SK-N-SH (cell line): ENCODE measurements around the gene TMEM87B. TPM values are rescaled to one million over a fixed set of nuclear protein-coding genes. Genes with fewer than 3 reads are reported as not detected.
"Not testable (repeated sequence)": the region's sequence is repeated elsewhere in the genome, so short reads cannot be mapped to it uniquely, and the experiment has no call there.

Experiments used
- CTCF ChIA-PET: fragments of 300-600, 350-600 bp; formaldehyde crosslinking; extraction: SDS; loops from one replicate; lab custom pipeline; 2021; lab: Yijun Ruan, JAX
- POLR2A ChIA-PET: fragments of 350-600 bp; sonication (Branson Sonifier 250); formaldehyde crosslinking; extraction: SDS; loops from one replicate; lab custom pipeline; 2020; ENCODE audit warnings: antibody characterized with exemption, inconsistent platforms; lab: Yijun Ruan, JAX
- DNase-seq: peaks from one replicate; pipeline ENCODE4 v3.0.0; 2012
- H2AFZ ChIP-seq: fragments of 200-600 bp; sonication (generic); 2 replicates; pipeline ENCODE4 v1.8.1; 2016; ENCODE audit warnings: antibody characterized with exemption, mild to moderate bottlenecking, low read depth
- H3F3A ChIP-seq: fragments of 200-600 bp; sonication (generic); replicated peaks from 2 replicates; pipeline ENCODE3; 2016; ENCODE audit warnings: antibody characterized with exemption, mild to moderate bottlenecking; ENCODE audit not compliant: insufficient read depth
- H3K27ac ChIP-seq, 2 experiments: fragments of 200-500 bp in 1 of 2; fragments of 200-600 bp in 1 of 2; sonication (Bioruptor generic) in 1 of 2; sonication (generic), shearing (Covaris generic) in 1 of 2; 2 replicates each; pipeline versions ENCODE4 v1.5.1 to v1.6.1; 2014 to 2016; ENCODE audit warnings: low read depth in 2 of 2, inconsistent platforms in 1 of 2, low read length in 1 of 2, mild to moderate bottlenecking in 1 of 2, mixed read lengths in 1 of 2
- H3K27me3 ChIP-seq: fragments of 200-600 bp; sonication (generic), shearing (Covaris generic); 2 replicates; pipeline ENCODE4 v1.6.1; 2016; ENCODE audit warnings: mixed run types; ENCODE audit not compliant: insufficient read depth
- H3K36me3 ChIP-seq, 2 experiments: fragments of 200-500 bp in 1 of 2; fragments of 200-600 bp in 1 of 2; sonication (Bioruptor generic) in 1 of 2; sonication (generic) in 1 of 2; replicated peaks in 1 of 2; 2 replicates each; pipeline versions ENCODE3 to v1.5.1; 2014 to 2016; ENCODE audit warnings: low read length in 1 of 2, mild to moderate bottlenecking in 1 of 2; ENCODE audit not compliant: insufficient read depth in 2 of 2, control insufficient read depth in 1 of 2
- H3K4me1 ChIP-seq, 2 experiments: fragments of 200-500 bp in 1 of 2; fragments of 200-600 bp in 1 of 2; sonication (Bioruptor generic) in 1 of 2; sonication (generic), shearing (Covaris generic) in 1 of 2; 2 replicates each; pipeline versions ENCODE4 v1.5.1 to v1.6.1; 2014 to 2016; ENCODE audit warnings: low read depth in 1 of 2, low read length in 1 of 2, mixed run types in 1 of 2; ENCODE audit not compliant: insufficient read depth in 2 of 2, control insufficient read depth in 1 of 2
- H3K4me2 ChIP-seq: fragments of 200-600 bp; sonication (generic), shearing (Covaris generic); 2 replicates; pipeline ENCODE4 v1.6.1; 2017; ENCODE audit warnings: mixed run types
- H3K4me3 ChIP-seq, 2 experiments: fragments of 200-500 bp in 1 of 2; fragments of 200-600 bp in 1 of 2; sonication (Bioruptor generic) in 1 of 2; sonication (generic), shearing (Covaris generic) in 1 of 2; 2 replicates each; pipeline versions ENCODE4 v1.5.1 to v1.8.1; 2014 to 2016; ENCODE audit warnings: low read depth in 2 of 2, inconsistent platforms in 1 of 2, low read length in 1 of 2, mild to moderate bottlenecking in 1 of 2, mixed read lengths in 1 of 2, moderate library complexity in 1 of 2
- H3K79me2 ChIP-seq: fragments of 200-600 bp; sonication (generic); 2 replicates; pipeline ENCODE4 v1.8.1; 2017; ENCODE audit warnings: mild to moderate bottlenecking; ENCODE audit not compliant: insufficient read depth
- H3K9ac ChIP-seq: fragments of 200-600 bp; sonication (generic); 2 replicates; pipeline ENCODE4 v1.6.1; 2017; ENCODE audit warnings: mixed run types
- H3K9me2 ChIP-seq: fragments of 200-600 bp; sonication (generic); 2 replicates; pipeline ENCODE4 v1.6.1; 2017; ENCODE audit warnings: mixed run types
- H3K9me3 ChIP-seq: fragments of 200-600 bp; sonication (generic); 2 replicates; pipeline ENCODE4 v1.6.1; 2017; ENCODE audit warnings: mixed run types, mild to moderate bottlenecking, moderate library complexity
- H4K20me1 ChIP-seq: fragments of 200-600 bp; sonication (generic); 2 replicates; pipeline ENCODE4 v1.6.1; 2017; ENCODE audit warnings: mild to moderate bottlenecking, mixed run types; ENCODE audit not compliant: insufficient read depth
- EZH2phosphoT487 ChIP-seq: fragments of 200-600 bp; sonication (generic); IDR thresholded peaks from 2 replicates; pipeline ENCODE4 v1.6.1; 2017; ENCODE audit warnings: low read depth, mixed run types, mild to moderate bottlenecking, antibody characterized with exemption, moderate library complexity, borderline replicate concordance
- FOXJ3 ChIP-seq: sonication (generic); formaldehyde crosslinking; IDR thresholded peaks from 2 replicates; pipeline ENCODE4 v1.5.1; 2020; ENCODE audit warnings: mild to moderate bottlenecking, missing genetic modification reagents
- GATA2 ChIP-seq: sonication (generic); formaldehyde crosslinking; IDR thresholded peaks from 2 replicates; pipeline ENCODE4 v1.5.0; 2020; ENCODE audit warnings: mild to moderate bottlenecking, missing genetic modification reagents
- MEF2A ChIP-seq: IDR thresholded peaks from 2 replicates; pipeline ENCODE4 v1.4.0; 2012; ENCODE audit warnings: low read depth, borderline replicate concordance
- MXI1 ChIP-seq: IDR thresholded peaks from 2 replicates; pipeline ENCODE4 v1.6.1; 2012; ENCODE audit warnings: mild to moderate bottlenecking, low read depth, low read length, improper control_type of control experiment
- RCOR1 ChIP-seq: fragments of 150-350 bp; IDR thresholded peaks from 2 replicates; pipeline ENCODE4 v1.6.1; 2017; ENCODE audit warnings: antibody characterized with exemption, low read length
- SIN3A ChIP-seq: IDR thresholded peaks from 2 replicates; pipeline ENCODE4 v1.6.1; 2012; ENCODE audit warnings: low read depth, mild to moderate bottlenecking, low read length, moderate library complexity, borderline replicate concordance
- YY1 ChIP-seq: IDR thresholded peaks from 2 replicates; pipeline ENCODE4 v1.4.0; 2012; ENCODE audit warnings: low read depth, mild to moderate bottlenecking
- WGBS: methylation state at CpG from one replicate; pipeline ENCODE4 v1.1.6; 2017; ENCODE audit warnings: low lambda C conversion rate; 5-methylcytosine and 5-hydroxymethylcytosine counted together
- polyA plus RNA-seq, 3 experiments: library from polyadenylated mRNA; depleted of rRNA; stranded (reverse); fragments of >200 nt; gene quantifications; 2 replicates each; pipeline ENCODE4 v1.2.3, GENCODE V29; 2012
- TF ChIP-seq, protein P1 (sequence below): fragments of 150-350 bp; IDR thresholded peaks from 2 replicates; pipeline ENCODE4 v1.6.1; 2016; ENCODE audit warnings: mild to moderate bottlenecking, low read depth, low read length
- TF ChIP-seq, protein P2 (sequence below): IDR thresholded peaks from 2 replicates; pipeline ENCODE4; 2012

The TMEM87B gene
- polyA plus RNA-seq, 1 of the 3 experiments (the other 2 are of a cell fraction), result 7.9 TPM

DNA sequence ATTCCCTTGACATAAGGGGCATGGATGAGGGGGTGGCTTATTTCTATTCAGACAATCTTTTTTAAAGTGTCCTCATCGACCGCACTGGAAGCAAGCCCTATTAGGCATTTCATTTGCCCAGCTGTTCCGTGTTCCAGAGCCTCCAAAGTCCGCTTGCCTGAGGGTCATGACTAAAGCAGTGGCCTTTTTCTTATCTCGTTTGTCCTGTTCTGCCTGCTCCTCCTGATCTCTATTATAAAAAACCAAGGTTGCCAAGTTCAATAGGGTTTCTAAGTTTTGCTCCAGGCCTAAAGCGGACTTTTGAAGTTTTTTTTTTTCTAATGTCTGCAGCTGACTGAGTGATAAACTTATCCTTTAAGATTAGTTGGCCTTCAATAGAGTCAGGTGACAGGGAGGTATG is 13.6 kb upstream of the TMEM87B start:
- DNase-seq, H3K4me3 ChIP-seq, H3K27me3 ChIP-seq, POLR2A ChIA-PET, H3F3A ChIP-seq, H4K20me1 ChIP-seq, H3K4me1 ChIP-seq, H3K36me3 ChIP-seq, H3K27ac ChIP-seq, H3K79me2 ChIP-seq, H2AFZ ChIP-seq, H3K4me2 ChIP-seq, H3K9ac ChIP-seq, H3K9me3 ChIP-seq, H3K9me2 ChIP-seq: not testable (repeated sequence)
- CTCF ChIA-PET, result interaction anchor here (1.1 to 1.2 kb wide), 2 partner anchors 11 to 154 kb away, joined by 3 to 5 read pairs; no protein-coding TSS in a partner anchor
- 82% methylated on average over 6 of the region's 6 CpGs for WGBS

DNA sequence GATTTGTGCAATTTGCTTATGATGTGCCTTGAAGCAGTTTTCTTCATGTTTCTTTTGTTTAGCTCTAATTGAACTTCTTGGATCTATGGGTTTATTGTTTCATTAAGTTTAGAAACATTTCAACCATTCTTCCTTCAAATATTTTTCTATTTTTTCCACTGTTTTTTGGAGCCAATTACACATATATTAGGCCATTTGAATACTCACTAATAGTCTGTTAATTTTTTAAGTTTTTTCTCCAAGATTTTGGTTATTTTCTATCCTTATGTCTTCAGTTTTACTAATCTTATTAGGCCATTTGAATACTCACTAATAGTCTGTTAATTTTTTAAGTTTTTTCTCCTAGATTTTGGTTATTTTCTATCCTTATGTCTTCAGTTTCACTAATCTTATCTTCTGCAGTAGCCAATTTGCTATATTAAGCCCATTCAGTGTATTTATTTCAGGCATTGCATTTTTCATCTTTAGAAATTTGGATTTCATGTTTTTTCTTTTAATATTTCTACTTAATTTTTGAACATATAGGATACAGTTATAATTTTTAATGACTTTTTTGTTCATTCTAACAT is 9.5 kb upstream of the TMEM87B start:
- no peak for DNase-seq
- no peak overlapping the region for H3K4me2 ChIP-seq
- H4K20me1 ChIP-seq, result no peaks in the 10 kb centered on the region
- no peak overlapping the region for H3K9ac ChIP-seq
- no peak overlapping the region for H3K4me3 ChIP-seq
- no peak for TF ChIP-seq MEF2A
- TF ChIP-seq SIN3A, result no peak
- TF ChIP-seq GATA2, result no peak
- TF ChIP-seq, protein P1, sequence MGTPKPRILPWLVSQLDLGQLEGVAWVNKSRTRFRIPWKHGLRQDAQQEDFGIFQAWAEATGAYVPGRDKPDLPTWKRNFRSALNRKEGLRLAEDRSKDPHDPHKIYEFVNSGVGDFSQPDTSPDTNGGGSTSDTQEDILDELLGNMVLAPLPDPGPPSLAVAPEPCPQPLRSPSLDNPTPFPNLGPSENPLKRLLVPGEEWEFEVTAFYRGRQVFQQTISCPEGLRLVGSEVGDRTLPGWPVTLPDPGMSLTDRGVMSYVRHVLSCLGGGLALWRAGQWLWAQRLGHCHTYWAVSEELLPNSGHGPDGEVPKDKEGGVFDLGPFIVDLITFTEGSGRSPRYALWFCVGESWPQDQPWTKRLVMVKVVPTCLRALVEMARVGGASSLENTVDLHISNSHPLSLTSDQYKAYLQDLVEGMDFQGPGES, result no peak
- TF ChIP-seq YY1, result no peak
- TF ChIP-seq, protein P2, sequence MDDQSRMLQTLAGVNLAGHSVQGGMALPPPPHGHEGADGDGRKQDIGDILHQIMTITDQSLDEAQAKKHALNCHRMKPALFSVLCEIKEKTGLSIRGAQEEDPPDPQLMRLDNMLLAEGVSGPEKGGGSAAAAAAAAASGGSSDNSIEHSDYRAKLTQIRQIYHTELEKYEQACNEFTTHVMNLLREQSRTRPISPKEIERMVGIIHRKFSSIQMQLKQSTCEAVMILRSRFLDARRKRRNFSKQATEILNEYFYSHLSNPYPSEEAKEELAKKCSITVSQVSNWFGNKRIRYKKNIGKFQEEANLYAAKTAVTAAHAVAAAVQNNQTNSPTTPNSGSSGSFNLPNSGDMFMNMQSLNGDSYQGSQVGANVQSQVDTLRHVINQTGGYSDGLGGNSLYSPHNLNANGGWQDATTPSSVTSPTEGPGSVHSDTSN, result no peak
- no peak for TF ChIP-seq MXI1
- TF ChIP-seq RCOR1, result no peak
- no peak for TF ChIP-seq FOXJ3 (CRISPR knock-in tag)
- TF ChIP-seq EZH2phosphoT487, result no peak
- H3K9me2 ChIP-seq, result no peaks in the 10 kb centered on the region
- H3K4me1 ChIP-seq, result peaks cover 0 to 6% of the 10 kb centered on the region in 2 experiments; a peak in 1 of 4 replicates
- no peaks in the 10 kb centered on the region for H3K27me3 ChIP-seq
- ChIA-PET POLR2A (no interaction called here), CTCF (interaction anchor here (1.5 to 2.3 kb wide), 2 partner anchors 148 to 158 kb away, joined by 3 to 11 read pairs; no protein-coding TSS in a partner anchor)
- no peaks in the 10 kb centered on the region for H3K79me2 ChIP-seq
- no peak overlapping the region for H3K27ac ChIP-seq
- H2AFZ ChIP-seq, result no peak overlapping the region
- peaks cover 8% of the 10 kb centered on the region; the same call in 1 of the 2 replicates for H3K9me3 ChIP-seq
- no peaks in the 10 kb centered on the region for H3F3A ChIP-seq
- H3K36me3 ChIP-seq, result no peaks in the 10 kb centered on the region
